NCI-H2227 (cell line): ENCODE data around the gene ITGB1BP1.
"Not testable (repeated sequence)": the region's sequence is repeated elsewhere in the genome, so short reads cannot be mapped to it uniquely, and the experiment has no call there.

Experiments used
- DNase-seq: peaks from one replicate; lab custom pipeline; 2025; ENCODE audit not compliant: unreplicated experiment; lab: John Stamatoyannopoulos, UW

ITGB1BP1 gene

GRCh38 chr2:9401646-9402371 is 21.5 kb downstream of the ITGB1BP1 start:
- no peak for DNase-seq

GRCh38 chr2:9401059-9401547 is 22.2 kb downstream of the ITGB1BP1 start:
- DNase-seq = no peak

DNA sequence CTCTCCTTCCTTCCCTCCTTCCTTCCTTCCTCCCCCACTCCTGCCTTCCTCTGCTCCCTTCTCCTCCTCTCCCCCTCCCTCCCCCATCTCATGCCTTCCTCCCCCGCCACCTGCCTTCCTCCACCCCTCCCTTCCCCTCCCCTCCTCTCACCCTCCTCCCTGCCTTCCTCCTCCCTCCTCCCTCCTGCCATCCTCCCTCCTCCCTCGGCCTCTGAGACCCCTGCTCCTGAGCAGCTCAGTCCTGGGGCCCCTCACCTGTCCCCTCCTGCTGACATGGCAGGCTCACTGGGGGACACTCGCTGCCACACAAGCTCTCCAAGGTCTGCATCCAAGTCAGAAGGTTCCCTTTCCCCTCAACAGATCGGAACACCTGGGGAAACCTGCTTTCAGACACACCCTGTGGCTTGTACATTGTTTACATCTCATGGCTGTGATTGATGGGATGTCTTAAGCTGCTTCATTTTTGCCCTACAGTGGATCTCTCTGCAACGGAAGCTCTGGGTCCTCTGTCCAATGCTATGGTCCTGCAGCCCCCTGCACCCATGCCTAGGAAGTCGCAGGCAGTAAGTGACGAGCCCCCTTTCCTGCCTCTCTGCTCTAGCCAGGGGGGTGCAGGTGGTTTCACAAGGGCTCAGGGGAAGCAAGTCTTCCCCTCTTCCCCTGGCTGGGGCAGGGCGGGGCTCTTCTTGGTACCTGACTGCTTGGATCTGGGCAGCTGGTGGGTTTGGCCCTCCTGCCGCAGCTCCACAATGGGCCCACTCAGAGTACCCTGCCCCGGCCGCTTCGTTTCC is 22.9 kb downstream of the ITGB1BP1 start:
- DNase-seq = no peak

DNA sequence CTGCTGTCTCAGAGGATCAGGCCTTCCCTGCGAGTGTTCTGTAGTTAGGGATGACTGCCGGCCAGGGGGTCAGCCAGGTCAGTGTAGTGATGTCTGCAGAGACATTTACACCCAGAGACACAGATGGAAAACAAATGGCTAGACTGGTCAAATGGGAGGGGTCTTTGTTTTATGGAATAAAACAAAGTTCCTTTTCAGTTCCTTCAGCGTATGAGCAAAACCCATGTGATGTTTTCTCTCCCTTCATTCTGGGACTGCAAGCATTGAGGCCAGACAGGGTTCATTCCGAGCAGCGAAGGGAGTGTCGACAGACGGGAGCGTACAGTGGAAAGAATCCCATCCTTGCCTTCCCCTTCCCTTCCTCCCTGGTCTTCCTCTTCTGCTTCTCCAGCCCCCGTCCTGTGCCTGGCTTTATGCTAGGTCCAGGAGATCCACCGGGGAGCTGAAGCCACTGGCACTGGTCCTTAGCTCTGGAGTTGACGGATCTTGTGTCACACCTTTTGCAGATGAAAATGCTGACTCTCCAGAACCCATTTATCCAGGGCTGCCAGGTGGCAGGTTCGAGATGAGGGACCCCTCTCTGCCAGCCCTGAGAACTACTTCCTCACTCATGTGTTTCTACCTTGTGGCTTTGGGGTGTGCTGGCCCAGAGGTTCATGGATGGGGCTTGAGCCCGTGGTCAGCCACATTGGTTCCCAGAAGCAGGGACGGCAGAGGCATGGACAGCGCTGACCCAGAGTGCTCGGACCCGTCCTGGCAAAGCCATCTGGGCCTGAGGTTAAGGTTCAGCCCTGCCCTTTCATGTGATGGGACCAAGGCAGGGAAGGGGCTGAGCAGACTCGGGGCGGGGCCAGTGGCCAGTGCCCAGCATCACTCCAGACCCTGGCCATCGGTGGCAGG is 24.2 kb downstream of the ITGB1BP1 start:
- DNase-seq = no peak

DNA sequence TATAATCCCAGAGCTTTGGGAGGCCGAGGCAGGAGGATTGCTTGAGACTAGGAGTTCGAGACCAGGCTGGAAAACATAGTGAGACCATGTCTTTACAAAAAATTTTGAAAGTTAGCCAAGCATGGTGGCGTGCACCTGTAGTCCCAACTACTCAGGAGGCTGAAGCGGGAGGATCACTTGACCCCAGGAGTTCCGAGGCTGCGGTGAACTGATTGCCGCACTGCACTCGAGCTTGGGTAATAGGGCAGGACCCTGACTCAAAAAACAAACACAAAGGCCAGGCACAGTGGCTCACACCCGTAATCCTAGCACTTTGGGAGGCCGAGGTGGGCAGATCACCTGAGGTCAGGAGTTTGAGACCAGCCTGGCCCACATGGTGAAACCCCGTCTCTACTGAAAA is 25.1 kb downstream of the ITGB1BP1 start:
- DNase-seq = not testable (repeated sequence)

GRCh38 chr2:9397201-9397600 is 26.1 kb downstream of the ITGB1BP1 start:
- no peak for DNase-seq

DNA sequence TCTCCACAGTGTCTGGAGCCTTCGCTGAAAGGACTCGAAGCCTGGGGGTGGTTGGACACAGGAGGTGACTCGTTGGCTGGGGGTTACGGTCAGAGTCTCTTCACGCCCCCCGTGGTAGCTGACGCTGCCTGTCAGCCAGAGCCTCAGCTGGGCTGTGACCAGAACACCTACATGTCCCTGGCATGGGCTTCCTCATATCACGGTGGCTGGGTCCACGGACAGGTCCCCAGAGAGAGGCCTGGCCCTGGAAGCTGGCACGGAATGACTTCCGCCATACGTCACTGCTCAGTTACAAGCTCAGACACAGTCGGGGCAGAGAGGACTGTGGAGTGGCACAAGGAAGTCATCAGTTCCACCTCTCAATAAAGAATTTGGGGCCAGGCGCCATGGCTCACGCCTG is 28.5 kb downstream of the ITGB1BP1 start:
- no peak for DNase-seq

- DNase-seq = no peak
Observed at GRCh38 chr2:9392898-9393765, 30.2 kb downstream of the ITGB1BP1 start.

DNA sequence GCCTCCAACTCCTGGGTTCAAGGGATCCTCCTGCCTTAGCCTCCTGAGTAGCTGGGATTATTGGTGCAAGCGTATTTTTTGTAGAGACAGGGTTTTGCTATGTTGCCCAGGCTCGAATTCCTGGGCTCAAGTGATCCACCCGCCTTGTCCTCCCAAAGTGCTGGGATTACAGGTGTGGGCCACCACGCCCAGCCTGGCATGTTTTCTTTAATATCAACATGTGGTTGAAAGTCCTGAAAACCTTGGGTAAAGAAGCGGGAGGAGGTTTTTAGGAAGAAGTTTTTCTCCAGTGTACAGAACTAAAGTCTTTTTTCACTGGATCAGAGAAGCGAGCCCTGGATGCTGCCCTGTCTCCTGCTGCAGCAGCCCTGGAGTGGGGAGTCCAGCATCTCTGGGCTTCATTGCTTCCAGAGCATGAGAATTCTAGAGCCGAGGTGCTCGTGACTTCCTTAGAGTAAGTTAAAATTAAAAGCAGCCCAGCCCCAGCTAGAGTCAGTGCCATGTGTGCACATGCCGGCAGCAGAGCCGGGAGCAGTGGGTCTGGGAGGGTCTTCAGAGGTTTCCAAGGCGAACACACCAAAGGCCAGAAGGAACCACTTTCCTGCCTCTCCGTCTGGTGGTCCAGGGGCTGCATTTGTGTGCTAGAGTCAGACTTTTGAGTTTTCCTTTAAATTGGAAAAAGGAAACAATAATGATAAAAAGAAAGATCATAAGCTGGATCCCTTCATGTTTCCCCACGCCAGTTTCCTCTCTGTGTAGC is 31.2 kb downstream of the ITGB1BP1 start:
- DNase-seq = no peak

DNA sequence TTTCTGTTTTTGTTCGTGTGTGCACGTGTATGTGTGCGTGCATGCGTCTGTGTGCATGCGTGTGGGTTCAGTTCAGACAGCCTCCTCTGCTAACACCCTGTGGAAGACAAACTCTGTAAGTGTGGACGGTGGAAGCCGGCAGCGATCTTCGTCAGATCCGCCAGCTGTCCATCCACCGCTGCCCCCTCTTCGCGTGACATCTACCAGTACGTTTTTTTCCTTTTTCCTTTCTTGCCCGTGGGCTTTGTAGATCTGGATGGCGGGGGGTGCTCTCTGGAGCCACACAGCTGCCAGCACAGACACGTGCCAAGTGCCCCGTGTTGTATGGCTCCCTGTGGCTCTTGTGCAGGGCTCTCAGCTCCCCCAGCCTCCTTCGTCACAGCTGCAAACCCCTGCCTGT is 32.3 kb downstream of the ITGB1BP1 start:
- no peak for DNase-seq

GRCh38 chr2:9390151-9390850 is 33.0 kb downstream of the ITGB1BP1 start:
- no peak for DNase-seq

DNA sequence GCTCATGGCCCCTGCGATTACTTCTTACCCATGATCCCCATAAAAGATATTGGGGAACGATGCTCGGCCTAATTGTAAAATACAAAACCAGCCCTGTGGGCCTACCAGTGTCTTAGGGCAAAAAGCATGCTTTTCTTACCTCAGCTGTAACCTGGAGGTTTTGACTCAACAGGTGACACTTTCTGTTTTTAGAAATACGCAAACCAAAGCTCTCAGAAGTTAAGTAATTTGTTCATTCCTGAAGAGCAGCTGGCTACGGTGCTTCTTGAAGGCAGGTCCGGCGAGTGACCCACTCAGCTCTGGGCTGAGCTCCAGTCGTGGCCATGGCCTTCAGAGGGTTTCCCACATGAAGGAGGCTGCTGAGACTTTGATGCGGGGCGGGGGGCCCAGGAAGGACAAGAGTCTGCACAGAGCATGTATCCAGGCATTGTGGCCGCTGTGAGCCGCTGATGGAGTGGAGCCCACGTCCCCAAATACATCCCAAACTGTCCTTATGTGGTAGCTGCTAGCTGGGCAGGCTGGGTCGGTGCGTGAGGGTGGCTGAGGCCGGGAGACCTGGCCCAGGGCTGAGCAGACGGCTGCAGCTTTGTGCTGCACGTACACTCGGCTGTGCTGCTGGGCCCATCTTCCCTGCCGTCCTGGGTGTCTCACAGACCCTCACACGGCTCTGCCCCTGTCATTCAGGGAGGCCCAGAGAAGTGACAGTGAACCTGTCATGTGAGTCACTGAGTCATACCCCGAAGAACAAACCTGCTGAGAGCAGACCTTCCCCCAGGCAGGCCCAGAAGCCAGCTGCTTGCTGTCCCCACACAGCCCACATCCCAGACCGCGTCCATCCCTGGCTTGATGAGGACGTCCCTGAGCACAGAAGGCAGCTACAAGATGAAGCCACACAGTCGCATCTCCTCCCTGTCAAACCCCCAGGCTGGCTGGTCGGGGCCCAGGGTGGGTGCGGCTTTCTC is 34.1 kb downstream of the ITGB1BP1 start:
- DNase-seq = no peak

DNA sequence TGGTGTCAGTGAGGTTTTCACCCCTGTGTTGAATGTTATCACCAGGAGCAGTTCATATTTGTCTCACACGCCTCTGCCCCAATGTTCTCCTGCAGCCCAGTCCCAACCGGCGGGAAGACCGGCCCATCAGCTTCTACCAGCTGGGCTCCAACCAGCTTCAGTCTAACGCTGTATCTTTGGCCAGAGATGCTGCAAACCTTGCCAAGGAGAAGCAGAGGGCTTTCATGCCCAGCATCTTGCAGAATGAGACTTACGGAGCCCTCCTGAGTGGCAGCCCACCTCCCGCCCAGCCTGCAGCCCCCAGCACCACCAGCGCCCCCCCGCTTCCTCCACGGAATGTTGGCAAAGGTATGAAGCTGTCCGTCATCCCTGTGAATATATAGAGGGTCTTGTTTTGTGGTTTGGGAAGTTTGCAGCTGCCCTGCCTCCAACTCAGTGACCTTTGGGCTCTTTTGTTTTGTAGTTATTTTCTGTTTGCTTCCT is 35.1 kb downstream of the ITGB1BP1 start:
- no peak for DNase-seq

- DNase-seq = no peak
Observed at GRCh38 chr2:9385841-9386240, 37.5 kb downstream of the ITGB1BP1 start.

- no peak for DNase-seq
Observed at GRCh38 chr2:9384521-9384920, 38.8 kb downstream of the ITGB1BP1 start.

- DNase-seq = no peak
Observed at GRCh38 chr2:9382604-9383235, 40.6 kb downstream of the ITGB1BP1 start.
